ENCODE data around the gene ALX4. TPM values are rescaled to one million over a fixed set of nuclear protein-coding genes. Genes with fewer than 3 reads are reported as not detected.

The ALX4 gene
- total RNA-seq, 2 experiments from 2014 or later: not detected

- Mint-ChIP-seq H3K4me1 (ENCODE audit: low read depth) (peaks cover 10% of the 10 kb centered on the region), H3K4me3 (no peak overlapping the region), H3K36me3 (ENCODE audit: low read depth) (no peaks in the 10 kb centered on the region), H3K9me3 (no peaks in the 10 kb centered on the region), H3K27me3 (peaks cover 89% of the 10 kb centered on the region), H3K27ac (no peak overlapping the region)
- CTCF ChIA-PET: interaction anchor here (1.3 kb wide), 1 partner anchor 36 kb away, joined by 3 read pairs; no protein-coding TSS in a partner anchor
- DNase-seq (no peak), ATAC-seq (no peak)
- POLR2A ChIA-PET: no interaction called here
- TF ChIP-seq, protein P1, sequence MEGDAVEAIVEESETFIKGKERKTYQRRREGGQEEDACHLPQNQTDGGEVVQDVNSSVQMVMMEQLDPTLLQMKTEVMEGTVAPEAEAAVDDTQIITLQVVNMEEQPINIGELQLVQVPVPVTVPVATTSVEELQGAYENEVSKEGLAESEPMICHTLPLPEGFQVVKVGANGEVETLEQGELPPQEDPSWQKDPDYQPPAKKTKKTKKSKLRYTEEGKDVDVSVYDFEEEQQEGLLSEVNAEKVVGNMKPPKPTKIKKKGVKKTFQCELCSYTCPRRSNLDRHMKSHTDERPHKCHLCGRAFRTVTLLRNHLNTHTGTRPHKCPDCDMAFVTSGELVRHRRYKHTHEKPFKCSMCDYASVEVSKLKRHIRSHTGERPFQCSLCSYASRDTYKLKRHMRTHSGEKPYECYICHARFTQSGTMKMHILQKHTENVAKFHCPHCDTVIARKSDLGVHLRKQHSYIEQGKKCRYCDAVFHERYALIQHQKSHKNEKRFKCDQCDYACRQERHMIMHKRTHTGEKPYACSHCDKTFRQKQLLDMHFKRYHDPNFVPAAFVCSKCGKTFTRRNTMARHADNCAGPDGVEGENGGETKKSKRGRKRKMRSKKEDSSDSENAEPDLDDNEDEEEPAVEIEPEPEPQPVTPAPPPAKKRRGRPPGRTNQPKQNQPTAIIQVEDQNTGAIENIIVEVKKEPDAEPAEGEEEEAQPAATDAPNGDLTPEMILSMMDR (IDR thresholded peaks at IDR 0.05): no peak
- intact Hi-C loops (cut with micrococcal nuclease): no loop called here
Observed at GRCh38 chr11:44322243-44322642, 12.3 kb upstream of the ALX4 start.

DNA sequence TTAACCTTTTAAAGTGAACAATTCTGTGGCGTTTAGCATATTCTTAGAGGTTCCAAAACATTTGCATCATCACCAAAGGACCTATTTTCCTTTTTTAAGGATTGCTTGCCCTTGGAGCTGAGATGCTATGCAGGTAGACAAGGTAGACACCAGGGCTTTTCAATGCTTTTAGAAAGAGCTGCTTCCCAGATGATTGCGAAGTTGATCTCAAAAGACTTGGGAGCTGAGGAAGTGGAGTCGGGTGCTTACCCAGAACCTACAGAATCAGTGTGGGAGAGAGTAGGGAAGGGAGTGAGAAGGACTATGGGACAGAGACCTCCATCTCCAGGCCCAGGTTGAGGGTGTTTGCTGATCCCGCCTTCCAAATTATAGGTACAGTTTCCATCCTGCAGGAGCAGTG, 11.1 kb upstream of the ALX4 start:
- ChIA-PET CTCF (interaction anchor here (0.6 to 1.3 kb wide), 4 partner anchors 8 to 202 kb away, joined by 3 read pairs; no protein-coding TSS in a partner anchor), POLR2A (interaction anchor here (1.0 kb wide), 1 partner anchor 42 kb away, joined by 3 read pairs; no protein-coding TSS in a partner anchor)
- Mint-ChIP-seq H3K4me3 (no peak overlapping the region), H3K9me3 (no peaks in the 10 kb centered on the region), H3K36me3 (ENCODE audit: low read depth) (no peaks in the 10 kb centered on the region), H3K27me3 (peaks cover 90% of the 10 kb centered on the region), H3K4me1 (ENCODE audit: low read depth) (peaks cover 17% of the 10 kb centered on the region), H3K27ac (no peak overlapping the region)
- ATAC-seq: no peak
- TF ChIP-seq, protein P1 (IDR thresholded peaks at IDR 0.05): no peak
- intact Hi-C loops (cut with micrococcal nuclease): no loop called here
- DNase-seq: no peak

DNA sequence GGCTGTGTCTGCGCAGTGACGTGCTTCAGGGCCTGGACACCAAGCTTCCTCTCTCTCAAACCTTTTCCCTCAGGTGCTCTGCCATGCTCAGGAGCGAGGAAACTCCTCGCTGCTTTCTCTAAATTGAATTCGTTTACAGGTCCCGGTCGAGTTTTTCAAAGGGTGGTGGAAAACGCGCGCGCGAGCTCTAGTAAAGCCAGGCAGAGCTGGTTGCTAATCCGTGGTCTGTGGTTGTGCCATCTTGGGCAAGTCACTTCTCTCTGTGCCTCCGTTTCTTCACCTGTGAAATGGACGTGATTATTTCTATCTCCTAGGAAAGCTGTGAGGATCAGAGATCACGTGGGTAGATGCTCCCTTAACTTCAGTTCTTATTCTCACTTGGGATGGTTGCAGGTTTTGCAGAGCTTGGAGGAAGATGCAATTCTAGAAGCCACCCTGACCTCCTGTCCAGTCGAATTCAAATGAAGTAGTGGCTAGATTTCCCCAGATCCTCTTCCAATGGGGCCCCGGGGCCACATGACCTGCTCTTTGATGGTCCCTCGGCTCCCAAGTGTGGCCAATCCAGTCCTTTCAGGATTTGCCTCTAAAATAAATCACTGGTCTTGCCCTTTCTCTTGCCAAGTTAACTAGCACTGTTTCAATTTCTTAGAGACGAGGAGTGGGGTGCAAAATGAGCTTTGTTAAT, 10.5 kb upstream of the ALX4 start:
- Mint-ChIP-seq H3K27me3 (peaks cover 89% of the 10 kb centered on the region), H3K27ac (no peak overlapping the region), H3K4me3 (no peak overlapping the region), H3K36me3 (ENCODE audit: low read depth) (no peaks in the 10 kb centered on the region), H3K4me1 (ENCODE audit: low read depth) (peaks cover 17% of the 10 kb centered on the region), H3K9me3 (no peaks in the 10 kb centered on the region)
- no peak for DNase-seq
- ChIA-PET POLR2A (interaction anchor here (1.0 to 1.5 kb wide), 2 partner anchors 9 to 41 kb away, joined by 3 to 4 read pairs; no protein-coding TSS in a partner anchor), CTCF (interaction anchor here (0.6 to 1.3 kb wide), 3 partner anchors 9 to 203 kb away, joined by 3 read pairs; no protein-coding TSS in a partner anchor)
- ATAC-seq: no peak
- intact Hi-C loops (cut with micrococcal nuclease): no loop called here
- TF ChIP-seq, protein P1 (IDR thresholded peaks at IDR 0.05): no peak

DNA sequence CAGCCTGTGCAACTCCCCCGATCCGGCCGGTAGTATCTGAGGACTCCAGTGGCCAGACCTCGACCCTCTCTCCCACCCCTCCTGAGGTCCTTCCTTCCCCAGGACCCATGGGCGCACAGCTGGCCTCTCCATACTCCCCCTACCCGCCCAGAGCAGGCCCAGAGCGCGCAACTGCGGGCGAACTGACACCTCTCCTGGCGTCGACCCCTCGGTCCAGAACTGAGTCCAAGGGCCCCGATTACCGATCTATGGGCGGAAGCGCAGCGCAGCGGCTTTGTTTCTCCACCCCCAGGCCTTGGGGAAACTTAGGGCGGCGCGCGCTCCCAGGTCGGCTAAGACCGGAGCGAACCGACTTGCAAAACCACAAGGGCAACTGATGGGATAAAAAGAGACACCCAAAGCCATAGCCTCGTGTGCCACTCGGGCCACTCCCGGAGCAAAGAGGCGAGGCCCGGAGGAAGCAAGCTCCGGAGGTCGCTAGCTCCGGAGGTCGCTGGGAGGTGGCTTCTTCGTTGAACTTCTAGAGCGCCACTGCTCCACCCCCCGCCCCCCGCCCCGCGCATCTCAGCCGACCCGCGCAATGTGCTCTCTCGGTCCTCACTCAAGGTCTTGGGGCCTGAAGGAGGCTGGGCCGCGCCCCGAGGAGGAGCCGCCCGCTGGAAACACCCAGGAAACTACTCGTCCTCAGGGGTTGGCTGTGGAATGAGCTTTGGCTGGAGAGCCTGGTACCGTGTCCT, 9.8 kb upstream of the ALX4 start:
- no peaks in the 10 kb centered on the region for H3K36me3 Mint-ChIP-seq (ENCODE audit: low read depth)
- intact Hi-C loops (cut with micrococcal nuclease): no loop called here

More for the DNA sequence above, 9.8 kb upstream of the ALX4 start:
- ATAC-seq (peak; percentile 24), DNase-seq (no peak)
- H3K4me3 Mint-ChIP-seq: no peak overlapping the region
- H3K9me3 Mint-ChIP-seq: no peaks in the 10 kb centered on the region
- TF ChIP-seq, protein P1 (IDR thresholded peaks at IDR 0.05): no peak
- H3K4me1 Mint-ChIP-seq (ENCODE audit: low read depth): peaks cover 17% of the 10 kb centered on the region
- no peak overlapping the region for H3K27ac Mint-ChIP-seq
- H3K27me3 Mint-ChIP-seq: peaks cover 90% of the 10 kb centered on the region
- POLR2A ChIA-PET: interaction anchor here (1.0 to 1.5 kb wide), 2 partner anchors 10 to 41 kb away, joined by 3 to 4 read pairs; no protein-coding TSS in a partner anchor
- CTCF ChIA-PET: interaction anchor here (1.3 kb wide), 1 partner anchor 10 kb away, joined by 3 read pairs; no protein-coding TSS in a partner anchor
